Stimulated activated CD8-positive, alpha-beta memory T cell treated with anti-CD3 and anti-CD28 coated beads, Interleukin-15, amount 100 ng/mL, for 48 hours (primary cell): ENCODE data around the gene TENM3.

Experiments
- DNase-seq, 2 donors: peaks; one replicate each; pipeline ENCODE4 v3.0.0-alpha.2; 2020; ENCODE audit warnings: low read depth in 2 of 2

The TENM3 gene

GRCh38 chr4:182770996-182771514, 527.9 kb downstream of the TENM3 start:
- DNase-seq = no peak

- no peak for DNase-seq
Measured at GRCh38 chr4:182775075-182775474, 531.9 kb downstream of the TENM3 start.

GRCh38 chr4:182776376-182777105, 533.3 kb downstream of the TENM3 start:
- no peak for DNase-seq

GRCh38 chr4:182778222-182778982, 535.2 kb downstream of the TENM3 start:
- no peak for DNase-seq

- no peak for DNase-seq
Measured at GRCh38 chr4:182786991-182787390, 543.8 kb downstream of the TENM3 start.

- no peak for DNase-seq
Measured at GRCh38 chr4:182788201-182788600, 545.0 kb downstream of the TENM3 start.

- no peak for DNase-seq
Measured at GRCh38 chr4:182789529-182789928, 546.3 kb downstream of the TENM3 start.

- DNase-seq = no peak
Measured at GRCh38 chr4:182795446-182796238, 552.4 kb downstream of the TENM3 start.

- no peak for DNase-seq
Measured at GRCh38 chr4:182799515-182800215, 556.5 kb downstream of the TENM3 start.

GRCh38 chr4:182800216-182800515, 557.0 kb downstream of the TENM3 start:
- DNase-seq = no peak

GRCh38 chr4:182801636-182802035, 558.4 kb downstream of the TENM3 start:
- no peak for DNase-seq

GRCh38 chr4:182802621-182803020, 559.4 kb downstream of the TENM3 start:
- DNase-seq = no peak

- DNase-seq = no peak
Measured at GRCh38 chr4:182803235-182803634, 560.0 kb downstream of the TENM3 start.

GRCh38 chr4:182804131-182804530, 560.9 kb downstream of the TENM3 start:
- no peak for DNase-seq

- DNase-seq = no peak
Measured at GRCh38 chr4:182805321-182805720, 562.1 kb downstream of the TENM3 start.

GRCh38 chr4:182805750-182806149, 562.5 kb downstream of the TENM3 start:
- DNase-seq = no peak

- DNase-seq = peak; percentile 38 to 51
Measured at GRCh38 chr4:182806259-182807252, 563.4 kb downstream of the TENM3 start.

GRCh38 chr4:182807346-182807745, 564.1 kb downstream of the TENM3 start:
- DNase-seq = no peak

GRCh38 chr4:182807767-182808548, 564.8 kb downstream of the TENM3 start:
- no peak for DNase-seq
